ENCODE data around the gene SKI.
A peak's percentile ranks its signal among the peaks of the same experiment; 100 is the strongest.

The SKI gene

DNA sequence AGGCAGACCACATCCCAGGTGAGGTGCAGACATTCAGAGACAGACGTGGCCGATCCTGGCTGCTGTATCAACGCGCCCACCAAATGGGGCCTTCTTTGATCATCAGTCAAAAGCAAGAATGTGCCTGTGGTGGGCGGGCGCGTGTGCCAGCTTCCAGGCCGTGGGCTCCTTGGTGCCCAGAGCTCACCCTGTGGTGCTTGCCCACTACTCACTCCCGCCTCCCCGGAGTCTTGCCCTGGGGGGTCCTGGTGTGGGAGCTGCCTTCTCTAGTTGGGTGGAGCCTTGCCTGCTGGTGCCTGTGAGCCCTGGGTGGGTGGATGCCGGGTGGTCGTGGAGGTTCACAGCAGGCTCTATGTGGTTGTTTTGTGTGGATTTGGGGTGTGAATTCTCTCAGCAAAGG lies 70.6 kb downstream of the SKI start:
- DNase-seq, result no peak

DNA sequence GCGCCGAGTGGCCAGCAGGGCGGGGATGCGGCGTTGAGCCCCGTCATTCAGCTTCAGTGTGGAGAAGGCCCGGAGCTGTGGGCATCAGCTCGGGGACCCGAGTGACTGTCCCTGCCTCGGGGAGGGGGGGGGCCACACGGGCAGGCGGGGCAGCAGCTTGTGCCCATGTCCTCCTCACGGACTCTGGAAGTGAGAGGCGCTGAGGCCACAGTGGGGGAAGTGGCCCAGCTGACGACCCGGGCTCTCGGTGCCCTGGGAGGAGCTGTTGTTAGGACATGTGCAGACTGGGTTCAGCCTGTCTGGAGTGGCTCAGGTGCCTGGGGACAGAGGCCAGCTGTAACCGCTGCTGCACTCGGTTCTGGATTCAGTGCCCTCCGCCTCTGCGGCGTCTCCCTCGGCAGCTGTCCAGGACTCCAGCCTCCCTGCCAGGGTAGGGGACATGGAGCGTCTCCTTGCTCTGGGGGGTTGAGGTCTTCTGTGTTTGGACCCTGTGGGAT lies 71.1 kb downstream of the SKI start:
- no peak for DNase-seq

DNA sequence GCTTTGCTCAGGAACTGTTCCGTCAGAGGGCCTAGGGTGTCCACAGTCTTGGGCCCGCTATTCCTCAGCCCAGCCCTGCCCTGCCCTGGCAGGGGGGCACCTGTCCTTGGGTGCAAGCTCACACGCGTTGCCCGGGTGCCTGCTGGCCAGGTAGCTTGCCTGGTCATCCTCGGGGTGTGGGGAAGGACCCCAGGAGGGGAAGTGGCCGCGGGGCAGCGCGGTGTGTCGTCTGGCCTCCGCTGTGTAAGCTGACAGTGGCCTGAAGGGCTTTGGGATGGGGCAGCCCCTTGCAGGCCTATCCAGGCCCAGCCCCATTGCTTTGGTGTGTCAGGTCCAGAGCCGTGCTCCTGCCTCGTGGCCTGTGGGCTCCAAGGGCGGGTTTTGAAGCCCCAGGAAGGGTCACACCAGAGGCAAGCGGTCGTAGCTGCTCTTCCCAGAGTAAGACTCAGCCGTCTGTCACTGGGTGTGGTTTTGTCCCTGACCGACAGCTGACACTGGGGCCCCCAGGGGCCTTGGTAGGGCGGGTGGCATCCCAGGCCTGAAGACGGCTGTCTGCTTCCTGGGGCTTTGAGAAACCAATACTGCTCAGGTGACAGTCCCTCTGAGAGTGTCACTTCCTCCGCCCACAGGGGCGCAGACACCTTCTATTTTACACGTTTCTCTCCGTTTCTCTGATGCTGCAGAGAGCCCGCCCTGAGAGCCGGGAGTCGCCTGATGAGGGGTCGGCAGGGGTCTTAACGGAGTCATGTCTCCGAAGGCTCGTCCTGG lies 72.1 kb downstream of the SKI start:
- peak; percentile 87 for DNase-seq

DNA sequence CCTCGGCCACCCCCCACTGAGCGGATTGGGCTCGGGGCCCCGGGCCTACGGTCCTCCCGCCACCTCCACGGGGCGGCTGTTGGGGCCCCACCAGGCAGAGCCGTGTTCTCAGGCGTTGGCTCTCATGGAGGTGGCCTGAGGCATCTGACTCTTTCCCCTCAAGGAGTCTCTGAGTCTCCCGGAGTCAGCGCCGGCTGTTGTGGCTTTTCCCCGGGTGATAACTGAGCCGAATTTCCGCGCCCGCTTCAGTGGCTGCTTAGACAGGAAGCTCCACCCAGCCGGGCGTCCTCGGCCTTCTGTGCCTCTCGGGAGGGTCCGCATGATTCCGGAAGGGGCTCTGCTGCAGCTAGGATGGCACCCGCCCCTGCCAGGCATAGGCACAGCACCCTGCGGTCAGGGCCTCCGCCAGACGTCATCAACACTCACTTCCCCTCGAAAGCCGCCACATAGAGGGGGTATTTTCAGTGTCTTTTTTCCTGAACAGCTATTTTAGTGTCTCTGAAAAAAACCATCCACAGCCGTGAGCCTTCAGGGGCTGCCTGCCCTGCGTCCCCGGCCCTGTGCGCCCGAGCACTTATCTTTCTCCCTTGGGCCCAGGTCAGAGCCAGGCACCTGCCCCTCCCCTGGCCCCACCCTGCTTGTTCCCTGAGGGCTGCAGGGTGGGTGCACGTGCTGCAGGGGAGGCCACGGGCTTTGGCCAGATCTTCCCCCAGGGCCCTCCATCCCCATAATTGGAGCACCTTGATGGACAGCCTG lies 72.9 kb downstream of the SKI start:
- peak; percentile 91 for DNase-seq

DNA sequence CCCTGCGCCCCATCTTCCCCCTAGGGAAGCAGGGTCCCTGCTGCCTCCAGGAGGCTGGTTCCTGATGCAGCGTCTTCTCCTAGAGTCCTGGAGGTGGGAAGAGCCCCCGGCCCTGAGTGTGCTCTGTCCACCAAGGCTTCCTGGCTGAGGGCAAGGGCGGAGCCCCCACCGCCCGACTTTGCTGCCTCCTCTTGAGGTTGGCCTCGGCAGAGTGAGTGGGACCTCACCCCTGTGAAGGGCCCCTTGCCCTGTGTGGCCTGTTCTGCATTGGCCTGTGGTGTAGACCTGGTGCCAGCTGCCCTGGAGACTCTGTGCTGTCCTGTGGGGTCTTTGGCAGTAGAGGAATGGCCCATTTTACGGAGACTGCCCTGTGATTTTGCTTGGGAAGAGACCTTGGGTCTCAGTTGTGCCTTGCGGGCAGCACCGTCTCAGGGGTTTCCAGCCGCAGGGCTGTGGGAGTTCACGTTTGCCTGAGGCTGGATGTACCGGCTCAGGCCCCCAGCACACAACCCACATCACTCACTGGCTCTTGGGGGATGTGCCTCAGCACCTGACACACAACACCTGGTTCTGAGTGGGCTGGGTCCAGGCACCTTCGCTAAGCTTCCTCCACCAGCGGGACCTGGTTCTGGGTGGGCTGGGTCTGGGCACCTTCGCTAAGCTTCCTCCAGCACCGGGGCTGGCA lies 73.6 kb downstream of the SKI start:
- DNase-seq, result no peak

DNA sequence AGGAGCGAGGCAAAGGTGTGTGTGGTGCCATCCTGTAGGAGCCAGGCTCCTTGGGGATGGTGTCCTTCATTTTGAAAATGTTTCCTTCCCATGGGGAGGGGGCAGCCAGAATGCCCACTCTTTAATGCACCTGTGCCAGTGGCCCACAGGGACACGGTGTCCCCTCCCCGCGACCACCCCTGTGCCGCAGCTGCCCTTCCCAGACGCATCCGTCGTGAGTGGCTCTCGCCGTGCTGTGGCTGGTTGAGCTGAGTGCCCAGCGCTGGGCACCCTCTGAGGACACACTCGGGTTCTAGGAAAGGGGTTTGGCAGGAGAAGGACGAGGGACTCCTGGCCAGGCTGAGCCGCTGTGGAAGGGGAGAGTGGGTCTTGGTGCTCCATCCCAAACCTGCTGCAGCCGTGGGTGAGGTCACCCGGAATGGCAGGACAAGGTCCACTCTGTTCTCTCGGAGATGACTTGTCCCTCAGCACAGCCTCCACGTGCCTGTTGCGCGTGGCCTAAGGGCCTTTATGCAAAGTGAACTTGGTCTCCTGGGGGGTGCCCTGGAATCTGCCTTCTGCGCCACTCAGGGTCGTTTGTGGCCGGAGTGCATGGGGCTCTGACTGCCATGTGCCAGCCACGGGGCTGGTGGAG lies 74.3 kb downstream of the SKI start:
- no peak for DNase-seq

DNA sequence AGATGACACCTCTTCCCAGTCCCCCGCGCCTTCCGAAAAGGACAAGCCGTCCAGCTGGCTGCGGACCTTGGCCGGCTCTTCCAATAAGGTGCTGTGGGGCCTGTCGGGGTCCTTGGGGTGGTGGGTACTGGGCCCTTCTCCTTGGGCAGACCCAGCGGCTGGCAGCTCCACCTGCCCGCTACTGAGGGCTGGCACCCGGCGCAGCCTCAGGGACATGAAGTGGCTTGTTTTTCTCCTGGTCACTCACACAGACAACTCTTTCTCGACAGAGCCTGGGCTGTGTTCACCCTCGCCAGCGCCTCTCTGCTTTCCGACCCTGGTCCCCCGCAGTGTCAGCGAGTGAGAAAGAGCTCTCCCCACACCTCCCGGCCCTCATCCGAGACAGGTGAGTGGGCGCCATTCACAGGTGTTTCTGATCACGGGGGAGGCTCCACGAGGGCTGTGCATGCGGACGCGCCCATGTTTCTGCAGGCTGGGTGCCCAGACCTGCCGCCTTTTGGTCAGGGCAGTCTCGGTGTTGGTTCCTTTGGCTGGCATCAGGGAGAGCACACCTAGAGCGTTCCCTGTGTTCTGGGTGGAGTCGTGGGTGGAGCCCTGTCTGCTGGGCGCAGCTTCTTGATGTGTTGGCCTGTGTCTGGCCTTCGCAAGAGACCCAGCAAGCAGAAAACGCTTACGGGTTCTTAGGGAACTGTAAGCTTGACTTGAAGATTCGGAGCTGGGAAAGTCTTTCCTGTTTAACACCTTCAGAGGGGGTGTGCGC lies 75.1 kb downstream of the SKI start:
- DNase-seq, result no peak

DNA sequence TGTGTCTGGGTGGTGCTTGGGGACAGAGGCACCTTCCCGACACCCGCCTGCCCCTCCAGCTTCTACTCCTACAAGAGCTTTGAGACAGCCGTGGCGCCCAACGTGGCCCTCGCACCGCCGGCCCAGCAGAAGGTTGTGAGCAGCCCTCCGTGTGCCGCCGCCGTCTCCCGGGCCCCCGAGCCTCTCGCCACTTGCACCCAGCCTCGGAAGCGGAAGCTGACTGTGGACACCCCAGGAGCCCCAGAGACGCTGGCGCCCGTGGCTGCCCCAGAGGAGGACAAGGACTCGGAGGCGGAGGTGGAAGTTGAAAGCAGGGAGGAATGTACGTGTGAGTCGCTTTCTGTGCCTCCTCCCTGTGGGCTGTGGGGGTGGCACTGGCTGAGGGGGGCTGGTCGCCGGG lies 75.7 kb downstream of the SKI start:
- DNase-seq, result no peak

DNA sequence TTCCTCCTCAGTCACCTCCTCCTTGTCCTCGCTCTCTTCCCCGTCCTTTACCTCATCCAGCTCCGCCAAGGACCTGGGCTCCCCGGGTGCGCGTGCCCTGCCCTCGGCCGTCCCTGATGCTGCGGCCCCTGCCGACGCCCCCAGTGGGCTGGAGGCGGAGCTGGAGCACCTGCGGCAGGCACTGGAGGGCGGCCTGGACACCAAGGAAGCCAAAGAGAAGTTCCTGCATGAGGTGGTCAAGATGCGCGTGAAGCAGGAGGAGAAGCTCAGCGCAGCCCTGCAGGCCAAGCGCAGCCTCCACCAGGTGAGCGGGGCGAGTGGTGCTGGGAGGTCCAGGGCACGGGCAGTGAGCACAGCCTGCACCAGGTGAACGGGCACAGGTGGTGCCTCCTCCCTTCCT lies 76.2 kb downstream of the SKI start:
- no peak for DNase-seq

DNA sequence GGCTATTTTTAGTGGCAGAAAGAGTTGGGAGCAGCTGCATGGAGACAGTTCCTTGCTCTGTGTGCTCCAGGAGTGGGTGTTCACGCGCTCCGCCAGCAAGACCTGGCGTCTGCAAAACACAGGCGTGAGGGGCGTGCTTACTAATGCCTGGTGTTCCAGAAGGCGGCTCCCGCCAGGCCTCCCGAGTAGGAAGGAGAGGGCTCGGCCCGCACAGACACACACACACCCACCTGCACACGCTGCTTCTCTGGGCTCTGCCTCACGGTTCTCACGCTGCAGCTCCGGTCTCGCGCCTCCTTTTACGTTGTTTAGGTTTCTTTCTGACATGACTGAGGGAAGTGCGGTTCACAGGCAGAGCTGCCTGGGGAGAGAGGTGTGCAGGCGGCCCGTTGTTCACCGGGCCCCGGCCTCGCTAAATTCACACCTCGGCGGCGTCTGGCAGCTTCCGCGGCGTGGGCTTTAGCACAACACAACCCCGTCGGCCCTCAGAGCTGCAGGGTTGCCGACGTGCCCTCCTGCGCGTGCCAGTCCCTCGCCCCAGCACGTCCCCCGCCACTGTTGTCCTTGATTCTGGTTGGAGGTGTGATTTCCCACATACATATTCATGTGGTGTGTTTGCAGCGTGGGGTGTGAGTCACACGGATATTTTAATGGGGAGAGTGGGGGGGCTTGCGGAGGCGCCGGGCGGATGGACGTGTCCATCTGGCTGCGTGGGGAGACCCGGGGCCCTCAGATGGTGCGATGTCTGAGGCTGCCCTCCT lies 77.0 kb downstream of the SKI start:
- no peak for DNase-seq

DNA sequence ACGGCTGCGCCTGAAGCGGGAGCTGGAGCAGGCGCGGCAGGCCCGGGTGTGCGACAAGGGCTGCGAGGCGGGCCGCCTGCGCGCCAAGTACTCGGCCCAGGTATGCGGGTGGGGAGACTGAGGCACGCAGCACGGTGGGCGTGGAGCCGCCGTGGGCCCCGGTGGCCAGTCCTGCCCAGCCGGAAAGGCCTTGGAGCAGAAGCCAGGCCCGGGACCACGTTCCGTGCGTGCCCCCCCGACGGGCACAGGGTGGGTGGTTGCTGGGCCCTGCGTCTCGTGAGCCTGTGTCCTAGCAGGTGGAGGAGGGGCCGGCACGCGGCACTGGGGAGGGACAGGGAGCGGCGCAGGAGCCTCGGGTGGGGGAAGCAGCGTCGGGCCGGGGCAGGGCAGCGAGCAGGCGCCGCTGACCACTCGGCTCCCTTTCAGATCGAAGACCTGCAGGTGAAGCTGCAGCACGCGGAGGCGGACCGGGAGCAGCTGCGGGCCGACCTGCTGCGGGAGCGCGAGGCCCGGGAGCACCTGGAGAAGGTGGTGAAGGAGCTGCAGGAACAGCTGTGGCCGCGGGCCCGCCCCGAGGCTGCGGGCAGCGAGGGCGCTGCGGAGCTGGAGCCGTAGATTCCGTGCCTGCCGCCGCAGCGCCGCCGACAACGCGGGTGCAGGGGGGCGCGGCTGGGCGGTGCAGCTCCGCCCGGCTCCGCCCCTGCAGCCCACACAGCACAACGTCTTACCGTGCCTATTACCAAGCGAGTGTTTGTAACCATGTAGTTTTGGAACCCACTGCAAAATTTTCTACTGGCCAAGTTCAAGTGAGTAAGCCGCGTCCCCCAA lies 78.2 kb downstream of the SKI start:
- no peak for DNase-seq

DNA sequence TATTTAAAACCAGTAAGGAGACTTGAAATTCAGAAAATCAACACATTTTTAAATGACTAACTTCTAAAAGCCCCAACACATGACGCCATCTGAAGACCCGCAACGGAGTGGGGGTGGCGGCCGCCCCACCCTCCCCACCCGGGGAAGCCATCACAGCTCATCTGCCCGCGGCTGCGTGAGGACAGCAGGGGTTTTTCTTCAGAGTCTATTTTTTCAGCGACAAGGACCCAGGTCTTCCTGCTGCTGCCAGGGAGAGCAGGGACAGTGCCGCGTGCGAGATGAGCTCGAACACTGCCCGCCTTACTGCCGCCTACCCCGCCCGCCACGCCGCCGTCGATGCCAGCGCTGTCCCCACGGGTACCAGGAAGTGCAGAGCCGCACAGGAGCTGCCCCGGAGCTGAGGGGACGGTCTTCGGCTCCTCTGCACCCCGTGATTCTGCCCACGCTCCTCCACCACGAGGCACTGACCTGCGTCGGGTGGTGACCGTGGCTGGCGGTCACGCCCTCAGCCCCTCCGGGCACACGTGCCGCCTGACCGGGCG lies 79.0 kb downstream of the SKI start:
- DNase-seq, result no peak

DNA sequence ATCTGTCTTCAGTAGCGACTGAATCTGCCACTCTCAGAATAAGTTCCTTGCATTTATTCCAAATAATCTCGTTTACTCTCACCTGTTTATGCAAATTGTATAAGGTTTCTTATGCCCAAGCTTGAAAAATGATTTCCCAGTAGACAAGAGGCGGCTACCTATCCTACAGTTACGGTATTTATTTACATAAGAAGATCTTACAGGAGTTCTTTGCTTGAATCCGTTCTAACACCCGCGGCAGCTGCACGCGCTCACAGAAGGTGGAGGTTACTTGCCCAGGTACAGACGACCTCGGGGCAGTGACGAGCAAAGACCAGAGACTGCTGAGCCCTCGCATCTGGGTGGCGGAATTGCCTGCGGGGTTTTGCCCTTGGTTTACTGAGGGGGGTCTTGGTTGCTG lies 79.9 kb downstream of the SKI start:
- DNase-seq, result no peak

DNA sequence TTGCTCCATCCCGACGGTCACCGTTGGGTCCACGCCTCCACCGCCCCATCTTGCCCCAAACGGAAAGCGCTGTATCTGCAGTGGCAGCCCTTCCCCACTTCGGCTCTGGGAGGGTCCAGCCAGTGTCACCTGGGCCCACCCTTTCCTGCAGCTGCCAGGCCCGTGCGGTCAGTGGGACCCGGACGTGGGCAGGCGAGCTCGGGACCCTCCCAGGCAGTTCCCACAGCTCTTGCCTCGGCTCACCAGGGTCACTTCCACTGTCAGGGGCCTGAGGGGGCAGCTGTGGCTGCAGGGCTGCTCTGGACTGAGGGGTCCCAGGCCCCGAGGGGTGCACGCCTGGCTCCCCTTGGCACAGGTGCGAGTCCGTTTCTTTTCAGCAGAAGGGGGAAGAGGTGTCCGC lies 80.7 kb downstream of the SKI start:
- no peak for DNase-seq

DNA sequence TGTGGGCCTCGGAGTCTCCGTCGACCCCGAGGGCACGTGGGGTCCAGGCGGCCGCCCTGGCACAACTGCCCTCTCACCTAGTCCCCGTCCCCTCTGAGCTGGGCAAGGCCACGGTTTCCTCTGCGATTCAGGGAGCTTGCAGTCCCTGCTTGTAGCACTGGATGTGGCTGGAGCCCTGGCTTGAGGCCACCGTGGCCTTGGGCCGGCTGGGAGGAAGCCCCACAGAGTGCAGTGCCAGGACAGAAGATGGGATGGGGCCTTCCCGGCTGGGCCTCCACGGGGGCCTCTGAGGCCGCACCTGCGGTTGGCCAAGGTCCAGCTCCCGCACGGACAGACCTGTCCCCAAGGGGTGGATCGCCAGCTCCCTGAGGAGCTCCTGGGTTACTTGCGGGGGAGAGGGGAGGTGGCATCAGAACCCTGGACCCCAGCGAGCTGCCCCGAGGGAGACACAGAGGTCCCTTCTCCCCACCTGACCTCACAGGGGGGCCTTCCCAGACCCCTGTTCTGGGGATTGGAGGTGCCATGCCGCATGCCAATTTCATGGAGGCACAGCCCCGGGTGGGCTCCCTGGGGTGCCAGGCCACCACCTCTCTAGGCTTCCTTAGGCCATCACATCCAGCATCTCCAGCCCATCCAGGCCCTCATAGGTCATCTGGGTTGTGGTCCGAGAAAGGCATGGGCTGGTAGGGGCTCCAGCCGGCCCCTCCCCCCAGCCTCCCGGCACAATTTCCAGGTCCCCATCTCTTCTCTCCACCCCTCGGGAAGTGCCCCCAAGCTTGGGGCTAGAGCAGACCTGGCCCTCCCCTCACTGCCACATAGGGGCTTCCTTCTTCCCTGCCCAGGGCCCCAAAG lies 82.4 kb downstream of the SKI start:
- DNase-seq, result no peak

DNA sequence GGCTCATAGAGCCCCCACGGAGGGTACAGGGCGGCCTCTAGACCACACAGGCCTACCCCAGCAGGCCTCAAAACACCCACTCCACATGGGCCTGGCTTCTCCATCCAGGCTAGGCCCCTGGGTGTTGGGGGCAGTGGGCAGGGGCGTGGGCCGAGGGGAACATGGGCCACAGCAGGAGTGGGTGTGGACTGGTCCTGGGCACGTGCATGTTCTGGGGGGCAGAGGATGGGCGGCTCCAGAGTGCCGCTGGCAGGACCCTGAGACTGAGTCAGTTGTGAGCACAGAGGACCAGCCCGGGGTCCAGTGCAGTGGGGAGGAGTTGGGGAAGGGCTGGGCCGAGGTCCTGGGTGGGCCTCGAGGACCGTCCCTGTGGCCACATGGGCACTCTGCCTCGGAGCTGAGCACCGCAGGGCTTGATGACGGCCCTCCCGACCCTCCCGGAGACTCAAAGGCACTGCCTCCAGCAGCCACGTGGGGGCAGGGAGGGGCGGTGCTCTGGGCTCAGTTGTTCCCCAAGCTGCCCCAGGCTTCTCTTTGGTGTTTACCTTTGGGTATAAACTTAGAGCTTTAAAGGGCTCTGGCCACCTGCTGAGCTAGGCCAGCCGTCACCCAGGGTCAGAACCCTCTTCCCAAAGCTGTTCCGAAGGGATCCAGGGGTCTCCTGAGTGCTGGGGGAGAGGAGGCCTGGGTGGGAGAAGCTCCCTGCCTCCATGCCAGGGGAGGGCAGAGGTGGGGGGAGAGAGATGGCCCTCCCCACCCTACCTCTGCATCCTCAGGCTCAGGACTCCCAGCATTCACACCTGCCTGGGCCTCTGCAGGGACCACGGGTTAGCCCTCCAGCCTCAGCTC lies 83.3 kb downstream of the SKI start:
- peak; percentile 58 for DNase-seq

DNA sequence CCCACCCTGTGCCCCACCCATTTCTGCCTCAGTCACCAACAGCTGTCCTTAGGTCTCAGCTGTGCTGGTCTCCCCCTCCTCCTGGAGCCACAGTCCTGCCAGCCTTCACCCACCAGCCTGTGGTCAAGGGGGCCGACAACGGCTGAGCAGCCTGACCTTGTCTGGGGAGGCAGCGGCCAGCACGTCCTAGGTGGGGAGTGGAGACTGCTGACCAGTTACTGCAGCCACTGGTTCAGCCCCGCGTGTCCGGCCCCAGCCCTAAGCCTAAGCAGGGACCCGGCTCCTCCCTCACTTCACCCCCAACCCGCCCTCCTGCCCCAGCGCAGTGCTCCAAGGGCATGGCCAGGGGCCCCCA lies 84.0 kb downstream of the SKI start:
- DNase-seq, result no peak

DNA sequence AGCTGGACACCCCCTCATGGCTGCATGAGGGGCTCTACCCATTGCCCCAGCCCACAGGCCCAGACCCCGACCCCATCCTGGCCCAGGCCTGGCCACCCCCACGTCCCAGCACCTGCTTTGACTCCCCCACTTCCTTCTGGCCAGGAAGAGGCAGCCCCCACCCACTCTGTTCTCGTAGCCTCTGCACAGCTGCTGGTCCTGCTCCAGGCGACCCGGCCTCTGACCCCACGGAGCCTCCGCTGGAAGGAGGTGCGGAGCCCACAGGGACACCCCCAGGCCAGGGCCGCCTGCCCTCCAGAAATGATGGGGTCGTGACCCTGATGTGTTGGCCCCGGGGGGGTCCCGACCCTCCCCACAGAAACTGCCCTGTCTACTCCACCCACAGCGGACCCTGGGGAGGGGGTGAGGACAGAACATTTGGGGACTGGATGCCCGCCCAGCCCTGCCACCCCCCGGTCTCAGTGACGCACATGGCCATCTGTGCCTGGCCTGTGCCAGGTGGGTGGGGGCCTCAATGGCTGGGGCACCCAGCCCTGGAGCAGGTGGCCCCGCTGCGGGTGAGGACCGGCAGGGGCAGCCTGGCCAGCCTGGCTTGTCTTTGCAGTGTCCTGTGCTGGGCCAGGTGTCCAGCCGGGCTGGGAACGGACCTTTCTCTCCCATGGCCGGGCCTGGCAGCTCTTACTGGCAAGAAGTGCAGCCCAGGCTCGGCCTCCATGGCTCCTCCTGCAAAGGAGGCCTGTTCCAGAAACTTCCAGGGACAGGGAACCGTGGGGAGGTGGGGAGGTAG lies 84.6 kb downstream of the SKI start:
- DNase-seq, result no peak

Measured in stimulated activated CD4-positive, alpha-beta T cell treated with anti-CD3 and anti-CD28 coated beads, Interleukin-1b, Interleukin-23, amount 100 ng/mL, for 48 hours (primary cell).